ENCODE data around the gene NFAT5. TPM values are rescaled to one million over a fixed set of nuclear protein-coding genes. Genes with fewer than 3 reads are reported as not detected.

The NFAT5 gene
- polyA plus RNA-seq, 3 donors, result 2.4 to 6.9 (median 2.5) TPM

GRCh38 chr16:69599731-69600130, 34.0 kb downstream of the NFAT5 start:
- H3K27me3 ChIP-seq (ENCODE audit: control insufficient read depth in 2 of 2, insufficient read depth in 2 of 2, low read length in 2 of 2), result no peaks in the 10 kb centered on the region

GRCh38 chr16:69600202-69600601, 34.4 kb downstream of the NFAT5 start:
- intact Hi-C loops (cut with micrococcal nuclease), result no loop called here
- Mint-ChIP-seq H3K27me3 (ENCODE audit: low read depth in 3 of 3) (peaks cover 0 to 2% (median 2%) of the 10 kb centered on the region in 3 donors), H3K36me3 (peaks cover 0 to 5% of the 10 kb centered on the region in 2 donors), H3K9me3 (peaks cover 0 to 7% (median 0%) of the 10 kb centered on the region in 7 donors), H3K4me3 (no peak overlapping the region), H3K4me1 (peaks cover 10% of the 10 kb centered on the region), H3K27ac (peak overlapping the region in 2 of 7 donors; percentile 2 to 13)
- no peaks in the 10 kb centered on the region for H3K36me3 ChIP-seq (replicated peaks in 1 of 2; ENCODE audit: control insufficient read depth in 1 of 2, insufficient read depth in 2 of 2, low read length in 2 of 2)
- H3K27ac ChIP-seq (ENCODE audit: low read depth in 1 of 2, low read length in 2 of 2), result no peak overlapping the region
- H3K4me3 ChIP-seq (replicated peaks in 1 of 3; ENCODE audit: low read depth in 2 of 3, low read length in 3 of 3), result no peak overlapping the region
- no peaks in the 10 kb centered on the region for H3K9me3 ChIP-seq (replicated peaks in 1 of 2; ENCODE audit: control insufficient read depth in 1 of 2, insufficient read depth in 1 of 2, low read length in 2 of 2)
- peaks cover 0 to 9% of the 10 kb centered on the region in 2 donors for H3K4me1 ChIP-seq (ENCODE audit: control insufficient read depth in 1 of 2, insufficient read depth in 2 of 2, low read length in 2 of 2)
- H3K9ac ChIP-seq (ENCODE audit: insufficient read depth, low read length, poor library complexity, severe bottlenecking), result no peak overlapping the region
- TF ChIP-seq, protein P1, sequence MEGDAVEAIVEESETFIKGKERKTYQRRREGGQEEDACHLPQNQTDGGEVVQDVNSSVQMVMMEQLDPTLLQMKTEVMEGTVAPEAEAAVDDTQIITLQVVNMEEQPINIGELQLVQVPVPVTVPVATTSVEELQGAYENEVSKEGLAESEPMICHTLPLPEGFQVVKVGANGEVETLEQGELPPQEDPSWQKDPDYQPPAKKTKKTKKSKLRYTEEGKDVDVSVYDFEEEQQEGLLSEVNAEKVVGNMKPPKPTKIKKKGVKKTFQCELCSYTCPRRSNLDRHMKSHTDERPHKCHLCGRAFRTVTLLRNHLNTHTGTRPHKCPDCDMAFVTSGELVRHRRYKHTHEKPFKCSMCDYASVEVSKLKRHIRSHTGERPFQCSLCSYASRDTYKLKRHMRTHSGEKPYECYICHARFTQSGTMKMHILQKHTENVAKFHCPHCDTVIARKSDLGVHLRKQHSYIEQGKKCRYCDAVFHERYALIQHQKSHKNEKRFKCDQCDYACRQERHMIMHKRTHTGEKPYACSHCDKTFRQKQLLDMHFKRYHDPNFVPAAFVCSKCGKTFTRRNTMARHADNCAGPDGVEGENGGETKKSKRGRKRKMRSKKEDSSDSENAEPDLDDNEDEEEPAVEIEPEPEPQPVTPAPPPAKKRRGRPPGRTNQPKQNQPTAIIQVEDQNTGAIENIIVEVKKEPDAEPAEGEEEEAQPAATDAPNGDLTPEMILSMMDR (IDR thresholded peaks at IDR 0.05), result no peak
- H2AFZ ChIP-seq (ENCODE audit: insufficient read depth, low read depth, low read length, poor library complexity, severe bottlenecking), result no peak overlapping the region
- H3K79me2 ChIP-seq (ENCODE audit: insufficient read depth, low read length), result peaks cover 31% of the 10 kb centered on the region
- peak; percentile 9 to 32 (median 32) for DNase-seq
- no peak overlapping the region for H3K4me2 ChIP-seq (replicated peaks; ENCODE audit: extremely low read depth, low read length, poor library complexity, severe bottlenecking)
- no peaks in the 10 kb centered on the region for H3K27me3 ChIP-seq (ENCODE audit: control insufficient read depth in 2 of 2, insufficient read depth in 2 of 2, low read length in 2 of 2)
- H4K20me1 ChIP-seq (ENCODE audit: insufficient read depth, low read length), result peaks cover 99% of the 10 kb centered on the region

More at GRCh38 chr16:69599731-69600130, 34.0 kb downstream of the NFAT5 start:
- Histone ChIP-seq H2AFZ (ENCODE audit: insufficient read depth, low read depth, low read length, poor library complexity, severe bottlenecking) (no peak overlapping the region), H3K9me3 (replicated peaks in 1 of 2; ENCODE audit: control insufficient read depth in 1 of 2, insufficient read depth in 1 of 2, low read length in 2 of 2) (no peaks in the 10 kb centered on the region), H3K79me2 (ENCODE audit: insufficient read depth, low read length) (peaks cover 30% of the 10 kb centered on the region), H3K4me2 (replicated peaks; ENCODE audit: extremely low read depth, low read length, poor library complexity, severe bottlenecking) (no peak overlapping the region), H4K20me1 (ENCODE audit: insufficient read depth, low read length) (peaks cover 99% of the 10 kb centered on the region), H3K4me3 (replicated peaks in 1 of 3; ENCODE audit: low read depth in 2 of 3, low read length in 3 of 3) (no peak overlapping the region), H3K4me1 (ENCODE audit: control insufficient read depth in 1 of 2, insufficient read depth in 2 of 2, low read length in 2 of 2) (peaks cover 0 to 9% of the 10 kb centered on the region in 2 donors), H3K27ac (ENCODE audit: low read depth in 1 of 2, low read length in 2 of 2) (no peak overlapping the region), H3K9ac (ENCODE audit: insufficient read depth, low read length, poor library complexity, severe bottlenecking) (no peak overlapping the region), H3K36me3 (replicated peaks in 1 of 2; ENCODE audit: control insufficient read depth in 1 of 2, insufficient read depth in 2 of 2, low read length in 2 of 2) (no peaks in the 10 kb centered on the region)
- peaks cover 3 to 7% of the 10 kb centered on the region in 2 donors for H3K36me3 Mint-ChIP-seq
- DNase-seq, result no peak
- peaks cover 0 to 2% (median 2%) of the 10 kb centered on the region in 3 donors for H3K27me3 Mint-ChIP-seq (ENCODE audit: low read depth in 3 of 3)
- H3K9me3 Mint-ChIP-seq, result peaks cover 0 to 4% (median 0%) of the 10 kb centered on the region in 7 donors
- TF ChIP-seq, protein P1 (IDR thresholded peaks at IDR 0.05), result no peak
- peak overlapping the region in 1 of 7 donors; percentile 2 for H3K27ac Mint-ChIP-seq
- peaks cover 10% of the 10 kb centered on the region for H3K4me1 Mint-ChIP-seq
- H3K4me3 Mint-ChIP-seq, result no peak overlapping the region
- 80% methylated on average over 1 of the region's 1 CpG for WGBS (ENCODE audit: insufficient coverage)
- intact Hi-C loops (cut with micrococcal nuclease), result no loop called here

Measured in CD14-positive monocyte (primary cell).